Ishikawa (cell line): ENCODE measurements around the gene FOXP1.

Source experiments
- CEBPB ChIP-seq: IDR thresholded peaks from 2 replicates; pipeline ENCODE4 v1.6.1; 2012
- CREB1 ChIP-seq: IDR thresholded peaks from 2 replicates; pipeline ENCODE4 v1.6.1; 2012; ENCODE audit warnings: low read depth
- EGR1 ChIP-seq: IDR thresholded peaks from 2 replicates; pipeline ENCODE4 v1.6.1; 2012
- EP300 ChIP-seq: IDR thresholded peaks from 2 replicates; pipeline ENCODE4 v1.6.1; 2012; ENCODE audit warnings: borderline replicate concordance
- FOXM1 ChIP-seq: IDR thresholded peaks from 2 replicates; pipeline ENCODE4 v1.6.1; 2012; ENCODE audit warnings: low read depth, borderline replicate concordance
- MAX ChIP-seq: IDR thresholded peaks from 2 replicates; pipeline ENCODE4 v1.6.1; 2012
- NFIC ChIP-seq: IDR thresholded peaks from 2 replicates; pipeline ENCODE4 v1.6.1; 2012
- RAD21 ChIP-seq: IDR thresholded peaks from 2 replicates; pipeline ENCODE4 v1.6.1; 2012; ENCODE audit warnings: low read depth
- REST ChIP-seq: IDR thresholded peaks from 2 replicates; pipeline ENCODE4 v1.6.1; 2012; ENCODE audit warnings: low read depth, mild to moderate bottlenecking
- TAF1 ChIP-seq: IDR thresholded peaks from 2 replicates; pipeline ENCODE4 v1.6.1; 2012; ENCODE audit warnings: low read depth, mild to moderate bottlenecking
- TCF12 ChIP-seq: IDR thresholded peaks from 2 replicates; pipeline ENCODE4 v1.6.1; 2012; ENCODE audit warnings: low read depth
- TEAD4 ChIP-seq: IDR thresholded peaks from 2 replicates; pipeline ENCODE4 v1.6.1; 2012
- USF1 ChIP-seq: IDR thresholded peaks from 2 replicates; pipeline ENCODE4 v1.6.1; 2012
- YY1 ChIP-seq: IDR thresholded peaks from 2 replicates; pipeline ENCODE4 v1.6.1; 2012; ENCODE audit warnings: low read depth
- ZBTB7A ChIP-seq: IDR thresholded peaks from 2 replicates; pipeline ENCODE4 v1.6.1; 2012; ENCODE audit warnings: low read depth

The FOXP1 gene

GRCh38 chr3:71168880-71169411, 414.6 kb downstream of the FOXP1 start:
- TF ChIP-seq TAF1 (no peak), RAD21 (no peak), USF1 (no peak), EP300 (no peak), NFIC (no peak), ZBTB7A (no peak), FOXM1 (no peak), EGR1 (no peak), TCF12 (no peak), CREB1 (no peak), YY1 (no peak), MAX (no peak), REST (no peak), TEAD4 (no peak), CEBPB (no peak)

GRCh38 chr3:71168121-71168721, 415.3 kb downstream of the FOXP1 start:
- TF ChIP-seq REST (no peak), FOXM1 (no peak), TCF12 (no peak), TEAD4 (no peak), CREB1 (no peak), EGR1 (no peak)

DNA sequence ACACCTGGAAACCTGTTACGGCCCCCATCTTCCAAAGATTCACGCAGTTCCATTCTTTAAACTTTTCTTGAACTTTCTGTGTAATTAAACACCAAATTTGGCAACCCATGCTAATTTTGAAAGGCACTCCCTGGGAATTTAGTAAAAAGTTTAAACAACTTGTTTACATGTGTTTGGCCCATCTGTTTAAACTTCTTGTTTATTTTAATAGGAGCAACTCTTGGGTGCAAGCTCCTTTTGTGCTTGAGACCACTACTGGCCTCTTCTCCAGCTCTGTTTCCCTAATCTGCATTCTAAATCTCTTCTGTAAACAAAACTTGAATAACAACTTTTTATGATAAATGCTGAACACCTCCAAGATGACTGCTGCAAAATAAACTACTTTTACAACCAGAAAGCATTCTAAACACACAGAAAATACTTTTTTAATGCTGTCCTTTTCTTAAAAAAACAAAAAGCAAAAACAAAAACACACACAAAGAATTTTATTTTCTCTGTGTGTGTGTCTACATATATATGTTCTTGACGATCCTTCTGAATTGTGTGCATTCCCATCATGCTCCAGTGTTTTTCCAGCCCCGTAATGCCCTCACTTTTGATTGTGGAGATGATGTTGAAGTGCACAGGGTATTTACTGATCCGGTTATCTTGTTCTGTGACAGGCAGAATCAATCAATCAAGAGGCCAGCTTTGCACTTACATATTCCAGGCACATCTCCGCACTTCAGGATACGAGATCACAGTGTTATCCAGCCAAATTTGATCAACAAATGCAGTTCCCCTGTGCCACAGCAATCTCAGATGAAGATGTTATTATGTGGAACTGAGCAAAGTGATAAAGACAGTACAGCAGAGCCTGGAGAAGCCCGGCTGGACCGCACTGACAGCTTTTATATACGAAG, 416.9 kb downstream of the FOXP1 start:
- TF ChIP-seq NFIC: no peak
- TF ChIP-seq CREB1: no peak
- no peak for TF ChIP-seq TEAD4
- TF ChIP-seq TAF1: no peak
- no peak for TF ChIP-seq FOXM1
- no peak for TF ChIP-seq ZBTB7A
- TF ChIP-seq EP300: no peak
- TF ChIP-seq TCF12: no peak
- TF ChIP-seq YY1: no peak
- no peak for TF ChIP-seq RAD21

- TF ChIP-seq CREB1 (no peak), FOXM1 (no peak), USF1 (no peak), MAX (no peak), ZBTB7A (no peak), REST (no peak), TCF12 (no peak)
These were observed 418.6 kb downstream of the FOXP1 start for GRCh38 chr3:71164881-71165280.
